ENCODE data around the gene CBS.
A peak's percentile ranks its signal among the peaks of the same experiment; 100 is the strongest.
"Not testable (repeated sequence)": the region's sequence is repeated elsewhere in the genome, so short reads cannot be mapped to it uniquely, and the experiment has no call there.

The CBS gene

DNA sequence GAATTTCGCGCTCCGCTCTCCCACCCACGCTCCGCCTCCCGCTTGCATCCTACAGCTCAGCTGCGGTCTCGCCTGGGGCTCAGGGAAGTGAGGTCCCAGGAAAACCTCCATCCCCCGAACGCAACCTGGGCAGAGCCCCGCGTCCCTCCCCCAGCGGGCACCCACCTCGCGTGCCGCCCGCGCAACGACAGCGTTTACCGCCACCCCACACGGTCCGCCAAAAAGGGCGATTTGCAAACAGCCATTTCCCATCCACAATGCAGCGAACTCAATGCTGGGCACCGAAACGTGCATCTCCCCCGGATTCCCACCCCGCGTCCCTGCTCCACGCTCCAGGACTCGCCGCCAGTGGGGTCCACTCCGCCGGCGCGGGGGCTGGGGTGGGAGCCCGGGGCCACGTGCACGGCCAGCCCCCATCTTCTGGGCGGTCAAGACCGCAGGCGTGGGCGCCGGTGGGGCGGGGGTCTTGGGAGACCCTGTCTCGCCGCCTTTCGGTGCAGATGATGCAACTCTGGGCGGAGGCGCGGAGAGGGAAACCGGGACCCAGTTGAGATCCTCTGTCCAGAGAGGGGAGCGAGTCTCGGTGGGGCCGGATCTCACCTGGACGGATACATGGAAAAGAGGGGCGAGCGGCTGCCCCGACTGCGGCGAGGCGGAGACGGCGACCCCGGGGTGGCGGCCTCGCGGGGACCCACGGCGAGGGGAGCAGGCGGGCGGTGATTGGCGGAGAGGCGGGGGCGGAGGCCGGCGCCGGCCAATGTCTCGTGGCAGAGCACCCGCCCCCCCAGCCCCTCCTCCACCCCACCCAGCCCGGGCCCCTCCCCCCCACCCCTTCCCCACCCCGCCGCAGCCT lies at the start of gene CBS:
CBS (minus strand) TSS at position 666 of the 853 bp plus-strand sequence. CDS start 3,642 bp downstream, outside the sequence.
- H3K4me1 ChIP-seq (ENCODE audit: insufficient read depth, low read length); H2AFZ ChIP-seq (ENCODE audit: low read depth, low read length); H3K4me3 ChIP-seq (ENCODE audit: low read depth in 1 of 2, low read length in 2 of 2); H3K79me2 ChIP-seq (ENCODE audit: insufficient read depth, low read length); H3K27me3 ChIP-seq (ENCODE audit: insufficient read depth, low read length, poor library complexity); H3K9me3 ChIP-seq (ENCODE audit: insufficient read depth, low read length, severe bottlenecking); ATAC-seq (ENCODE audit: insufficient read depth, low read depth); H3K9ac ChIP-seq (ENCODE audit: low read depth, low read length); H3K27ac ChIP-seq (ENCODE audit: low read length); H4K20me1 ChIP-seq (ENCODE audit: insufficient read depth, low read length); H3K36me3 ChIP-seq (ENCODE audit: insufficient read depth, low read length); H3K4me2 ChIP-seq (ENCODE audit: insufficient read depth, low read length); DNase-seq: not testable (repeated sequence)

DNA sequence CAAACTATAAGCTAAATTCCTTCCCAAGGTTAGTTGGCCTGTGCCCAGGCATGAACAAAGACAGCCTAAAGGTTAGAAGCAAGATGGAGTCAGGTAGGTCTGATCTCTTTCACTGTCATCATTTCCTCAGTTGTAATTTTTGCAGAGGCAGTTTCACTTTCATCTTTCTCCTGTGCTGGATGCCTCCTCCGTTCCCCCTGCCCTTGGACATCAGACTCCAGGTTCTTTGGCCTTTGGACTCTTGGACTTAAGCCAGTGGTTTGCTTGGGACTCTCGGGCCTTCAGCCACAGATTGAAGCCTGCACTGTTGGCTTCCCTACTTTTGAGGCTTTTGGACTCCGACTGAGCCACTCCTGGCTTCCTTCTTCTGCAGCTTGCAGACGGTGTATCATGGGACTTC lies 40.3 kb upstream of the CBS start:
- H3K4me1 ChIP-seq (ENCODE audit: insufficient read depth, low read length); H3K9me3 ChIP-seq (ENCODE audit: insufficient read depth, low read length, severe bottlenecking); H3K9ac ChIP-seq (ENCODE audit: low read depth, low read length); H4K20me1 ChIP-seq (ENCODE audit: insufficient read depth, low read length); DNase-seq; H3K79me2 ChIP-seq (ENCODE audit: insufficient read depth, low read length); H3K27me3 ChIP-seq (ENCODE audit: insufficient read depth, low read length, poor library complexity); H3K27ac ChIP-seq (ENCODE audit: low read length); H2AFZ ChIP-seq (ENCODE audit: low read depth, low read length); H3K36me3 ChIP-seq (ENCODE audit: insufficient read depth, low read length); H3K4me3 ChIP-seq (ENCODE audit: low read depth in 1 of 2, low read length in 2 of 2); ATAC-seq (ENCODE audit: insufficient read depth, low read depth); H3K4me2 ChIP-seq (ENCODE audit: insufficient read depth, low read length): not testable (repeated sequence)

DNA sequence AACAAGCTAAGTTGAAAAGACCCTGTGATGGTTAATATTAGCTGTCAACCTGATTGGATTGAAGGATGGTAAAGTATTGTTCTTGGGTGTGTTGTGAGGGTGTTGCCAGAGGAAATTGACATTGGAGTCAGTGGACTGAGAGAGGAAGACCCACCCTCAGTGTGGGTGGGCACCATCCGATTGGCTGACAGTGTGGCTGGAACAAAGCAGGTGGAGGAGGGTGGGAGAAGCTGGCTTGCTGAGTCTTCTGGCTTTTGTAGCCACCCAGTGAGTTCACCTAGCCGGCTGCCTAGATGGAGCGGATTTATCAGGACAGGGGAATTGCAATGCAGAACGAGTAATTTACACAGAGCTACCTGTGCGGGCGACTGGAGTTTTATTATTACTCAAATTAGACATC lies 38.8 kb upstream of the CBS start:
- H3K4me2 ChIP-seq (ENCODE audit: insufficient read depth, low read length); H3K9me3 ChIP-seq (ENCODE audit: insufficient read depth, low read length, severe bottlenecking); H3K9ac ChIP-seq (ENCODE audit: low read depth, low read length); H3K27me3 ChIP-seq (ENCODE audit: insufficient read depth, low read length, poor library complexity); H3K36me3 ChIP-seq (ENCODE audit: insufficient read depth, low read length); H3K4me3 ChIP-seq (ENCODE audit: low read depth in 1 of 2, low read length in 2 of 2); H4K20me1 ChIP-seq (ENCODE audit: insufficient read depth, low read length); H3K27ac ChIP-seq (ENCODE audit: low read length); H3K4me1 ChIP-seq (ENCODE audit: insufficient read depth, low read length); H3K79me2 ChIP-seq (ENCODE audit: insufficient read depth, low read length); DNase-seq; ATAC-seq (ENCODE audit: insufficient read depth, low read depth); H2AFZ ChIP-seq (ENCODE audit: low read depth, low read length): not testable (repeated sequence)

DNA sequence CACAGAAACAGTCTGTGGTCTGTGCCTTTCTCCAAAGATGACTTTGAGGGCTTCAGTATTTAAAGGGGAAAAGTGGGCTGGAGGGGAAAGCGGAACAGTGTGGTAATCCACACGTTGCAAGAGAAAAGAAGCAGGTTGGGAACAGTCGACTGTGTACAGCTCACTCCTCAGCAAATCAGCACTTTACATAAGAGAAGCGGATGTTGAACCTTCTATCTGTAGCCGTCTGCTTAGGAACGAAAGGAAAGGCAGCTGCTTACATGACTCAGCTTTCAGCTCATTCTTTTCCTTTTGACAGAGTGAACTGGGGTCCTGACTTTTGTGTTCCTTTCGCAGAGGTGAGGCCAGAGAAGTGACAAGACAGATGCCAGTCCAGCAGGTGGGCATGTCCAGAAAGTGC lies 33.4 kb upstream of the CBS start:
- not testable (repeated sequence) for H2AFZ ChIP-seq (ENCODE audit: low read depth, low read length); H3K9me3 ChIP-seq (ENCODE audit: insufficient read depth, low read length, severe bottlenecking); H4K20me1 ChIP-seq (ENCODE audit: insufficient read depth, low read length); H3K4me3 ChIP-seq (ENCODE audit: low read depth in 1 of 2, low read length in 2 of 2); H3K79me2 ChIP-seq (ENCODE audit: insufficient read depth, low read length); H3K27me3 ChIP-seq (ENCODE audit: insufficient read depth, low read length, poor library complexity); DNase-seq; H3K27ac ChIP-seq (ENCODE audit: low read length); H3K4me2 ChIP-seq (ENCODE audit: insufficient read depth, low read length); H3K36me3 ChIP-seq (ENCODE audit: insufficient read depth, low read length); H3K9ac ChIP-seq (ENCODE audit: low read depth, low read length); H3K4me1 ChIP-seq (ENCODE audit: insufficient read depth, low read length)
- ATAC-seq (ENCODE audit: insufficient read depth, low read depth): peak; percentile 63

DNA sequence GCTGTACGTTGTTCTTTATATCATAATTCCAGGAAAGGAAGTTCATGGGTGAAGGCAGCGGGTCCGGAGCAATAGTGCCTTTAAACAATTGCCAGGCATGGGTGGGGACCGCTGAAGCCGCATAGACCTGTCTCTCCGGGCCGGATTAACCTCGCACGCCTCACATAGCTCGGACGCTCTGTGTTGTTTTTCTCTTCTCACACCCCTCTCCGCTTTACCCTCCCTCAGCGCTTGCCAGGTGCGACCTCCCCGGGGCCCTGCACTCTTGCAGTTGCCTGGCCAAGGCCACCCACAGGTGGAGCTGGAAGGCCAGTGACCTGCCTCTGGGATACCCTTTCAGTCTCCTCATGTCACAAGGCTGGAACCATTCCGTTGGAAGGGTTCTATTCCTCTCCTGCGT lies 32.5 kb upstream of the CBS start:
- not testable (repeated sequence) for H3K9me3 ChIP-seq (ENCODE audit: insufficient read depth, low read length, severe bottlenecking); DNase-seq; H3K36me3 ChIP-seq (ENCODE audit: insufficient read depth, low read length); H3K4me1 ChIP-seq (ENCODE audit: insufficient read depth, low read length); H3K4me2 ChIP-seq (ENCODE audit: insufficient read depth, low read length); H3K9ac ChIP-seq (ENCODE audit: low read depth, low read length); H3K27ac ChIP-seq (ENCODE audit: low read length); H3K27me3 ChIP-seq (ENCODE audit: insufficient read depth, low read length, poor library complexity); H4K20me1 ChIP-seq (ENCODE audit: insufficient read depth, low read length); H2AFZ ChIP-seq (ENCODE audit: low read depth, low read length); H3K79me2 ChIP-seq (ENCODE audit: insufficient read depth, low read length); H3K4me3 ChIP-seq (ENCODE audit: low read depth in 1 of 2, low read length in 2 of 2)
- ATAC-seq (ENCODE audit: insufficient read depth, low read depth): peak; percentile 5; the same call in 1 of the 3 replicates

DNA sequence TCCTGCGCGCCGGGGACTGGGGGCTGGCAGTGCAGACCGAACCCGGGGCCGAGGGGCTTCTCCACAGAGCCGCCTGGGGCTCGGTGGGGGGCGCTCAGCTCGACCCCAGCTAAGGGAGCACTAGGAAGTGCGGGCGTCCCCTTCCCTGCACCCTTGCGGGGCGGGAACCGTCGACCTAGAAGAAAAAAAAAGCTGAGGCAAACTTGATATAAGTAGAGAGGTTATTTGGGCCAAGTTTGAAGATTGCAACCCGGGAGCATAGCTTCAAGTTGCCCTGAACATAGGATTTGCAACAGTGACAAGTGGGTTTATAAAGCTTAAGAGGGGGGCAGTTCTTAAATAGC lies 32.1 kb upstream of the CBS start:
- H4K20me1 ChIP-seq (ENCODE audit: insufficient read depth, low read length); H2AFZ ChIP-seq (ENCODE audit: low read depth, low read length); DNase-seq; H3K4me1 ChIP-seq (ENCODE audit: insufficient read depth, low read length); H3K36me3 ChIP-seq (ENCODE audit: insufficient read depth, low read length); H3K79me2 ChIP-seq (ENCODE audit: insufficient read depth, low read length); H3K9me3 ChIP-seq (ENCODE audit: insufficient read depth, low read length, severe bottlenecking); ATAC-seq (ENCODE audit: insufficient read depth, low read depth); H3K27me3 ChIP-seq (ENCODE audit: insufficient read depth, low read length, poor library complexity); H3K4me2 ChIP-seq (ENCODE audit: insufficient read depth, low read length); H3K4me3 ChIP-seq (ENCODE audit: low read depth in 1 of 2, low read length in 2 of 2); H3K27ac ChIP-seq (ENCODE audit: low read length); H3K9ac ChIP-seq (ENCODE audit: low read depth, low read length): not testable (repeated sequence)

DNA sequence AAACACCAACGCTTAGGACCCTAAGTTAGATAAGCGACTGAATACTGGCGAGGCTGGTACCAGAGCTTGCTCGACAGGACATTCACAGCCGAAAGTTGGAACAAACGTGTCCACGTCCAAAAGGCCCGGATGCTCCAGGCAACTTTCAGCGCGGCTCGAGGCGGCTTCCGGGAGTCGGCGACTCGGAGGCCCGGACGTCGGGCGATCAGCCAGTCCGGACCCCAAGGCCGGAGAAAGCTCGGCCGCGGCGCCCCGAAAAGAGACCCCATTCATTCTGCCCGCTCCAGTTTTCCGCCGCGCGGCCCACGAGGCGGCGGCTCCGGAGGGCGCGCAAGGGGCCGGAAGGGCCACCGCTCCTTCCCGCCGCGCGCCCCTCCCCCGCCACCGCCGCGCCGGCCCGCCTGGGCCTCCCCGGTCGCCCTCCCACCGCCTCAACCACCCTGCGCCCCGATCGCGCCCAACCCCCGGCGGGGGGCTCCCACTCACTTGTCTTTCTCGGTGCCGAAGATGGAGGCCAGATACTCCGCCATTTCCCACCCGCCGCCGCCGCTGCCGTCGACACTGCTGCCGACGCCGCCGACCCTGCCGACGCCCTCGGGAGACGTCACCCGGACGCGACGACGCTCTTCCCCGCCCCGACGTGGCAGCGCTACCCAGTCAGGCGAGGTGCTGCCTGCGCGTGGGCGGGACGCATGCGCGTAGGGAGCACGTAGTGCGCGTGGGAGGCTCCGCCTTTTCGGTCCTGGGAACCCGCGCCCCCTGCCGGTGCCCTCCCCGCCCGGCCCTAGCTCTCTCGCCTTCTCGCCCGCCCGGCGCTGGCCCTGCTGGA lies 31.5 kb upstream of the CBS start, which contains the start of gene U2AF1:
U2AF1 (minus strand) TSS at position 606 of the 829 bp plus-strand sequence; CDS start at position 530, 76 bp downstream.
- DNase-seq (peak; percentile 77), ATAC-seq (ENCODE audit: insufficient read depth, low read depth) (peak; percentile 88)
- not testable (repeated sequence) for H3K36me3 ChIP-seq (ENCODE audit: insufficient read depth, low read length); H3K27me3 ChIP-seq (ENCODE audit: insufficient read depth, low read length, poor library complexity); H4K20me1 ChIP-seq (ENCODE audit: insufficient read depth, low read length); H3K4me2 ChIP-seq (ENCODE audit: insufficient read depth, low read length); H3K4me1 ChIP-seq (ENCODE audit: insufficient read depth, low read length); H3K9me3 ChIP-seq (ENCODE audit: insufficient read depth, low read length, severe bottlenecking); H2AFZ ChIP-seq (ENCODE audit: low read depth, low read length); H3K79me2 ChIP-seq (ENCODE audit: insufficient read depth, low read length)
- H3K4me3 ChIP-seq (ENCODE audit: low read depth in 1 of 2, low read length in 2 of 2): peak within 1 kb of the TSS in 1 of 2 experiments; percentile 55; a peak in 2 of 4 replicates
- peak within 1 kb of the TSS; percentile 63; the same call in 1 of the 2 replicates for H3K27ac ChIP-seq (ENCODE audit: low read length)
- peak within 1 kb of the TSS; percentile 55 for H3K9ac ChIP-seq (ENCODE audit: low read depth, low read length)

DNA sequence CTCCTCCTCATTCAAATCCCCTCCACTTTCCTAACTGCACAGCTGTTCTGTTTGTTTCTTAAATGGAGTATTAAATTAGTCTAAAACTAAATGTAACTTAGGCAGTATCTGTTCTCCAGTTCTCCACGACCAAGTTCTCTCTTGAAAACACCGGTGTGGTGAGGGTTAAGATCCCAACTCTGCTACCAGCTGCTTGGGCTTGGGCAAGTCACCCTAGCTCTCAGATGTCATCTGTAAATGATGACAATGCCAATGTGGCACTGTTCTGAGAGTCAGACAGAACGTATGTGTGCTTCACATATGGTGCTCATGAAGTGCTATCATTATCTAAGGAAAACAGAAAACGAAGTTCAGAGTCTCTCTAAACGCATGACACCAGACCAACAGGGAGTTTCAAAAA lies 29.0 kb upstream of the CBS start:
- not testable (repeated sequence) for H4K20me1 ChIP-seq (ENCODE audit: insufficient read depth, low read length); ATAC-seq (ENCODE audit: insufficient read depth, low read depth); H3K36me3 ChIP-seq (ENCODE audit: insufficient read depth, low read length); H3K4me3 ChIP-seq (ENCODE audit: low read depth in 1 of 2, low read length in 2 of 2); H3K4me2 ChIP-seq (ENCODE audit: insufficient read depth, low read length); H3K27me3 ChIP-seq (ENCODE audit: insufficient read depth, low read length, poor library complexity); H3K9me3 ChIP-seq (ENCODE audit: insufficient read depth, low read length, severe bottlenecking); H3K9ac ChIP-seq (ENCODE audit: low read depth, low read length); H2AFZ ChIP-seq (ENCODE audit: low read depth, low read length); DNase-seq; H3K79me2 ChIP-seq (ENCODE audit: insufficient read depth, low read length); H3K4me1 ChIP-seq (ENCODE audit: insufficient read depth, low read length); H3K27ac ChIP-seq (ENCODE audit: low read length)
